Neural progenitor cell (in vitro differentiated cells): ENCODE data around the gene TWIST2. TPM values are rescaled to one million over a fixed set of nuclear protein-coding genes. Genes with fewer than 3 reads are reported as not detected.

Experiments used
- DNase-seq: peaks from one replicate; pipeline ENCODE4 v3.0.0-alpha.2; 2016; ENCODE audit warnings: low spot score
- H2AFZ ChIP-seq: fragments of 200-600 bp; sonication (generic); replicated peaks from 2 replicates; pipeline ENCODE4 v1.6.1; 2016; ENCODE audit warnings: antibody characterized with exemption
- H3F3A ChIP-seq: fragments of 200-600 bp; sonication (generic); 2 replicates; pipeline ENCODE4 v1.6.1; 2016; ENCODE audit warnings: antibody characterized with exemption, low read depth
- H3K27ac ChIP-seq: fragments of 200-600 bp; sonication (generic); 2 replicates; pipeline ENCODE4 v1.5.1; 2016; ENCODE audit warnings: mild to moderate bottlenecking
- H3K27me3 ChIP-seq: fragments of 200-600 bp; sonication (generic); 2 replicates; pipeline ENCODE4 v1.6.1; 2016; ENCODE audit warnings: mild to moderate bottlenecking, moderate library complexity
- H3K36me3 ChIP-seq: fragments of 200-600 bp; sonication (generic); 2 replicates; pipeline ENCODE4 v1.5.1; 2016
- H3K4me1 ChIP-seq: fragments of 200-600 bp; sonication (generic); 2 replicates; pipeline ENCODE4 v1.6.1; 2016; ENCODE audit warnings: mixed run types
- H3K4me2 ChIP-seq: fragments of 200-600 bp; sonication (generic); 2 replicates; pipeline ENCODE4 v1.6.1; 2016
- H3K4me3 ChIP-seq: fragments of 200-600 bp; sonication (generic); 2 replicates; pipeline ENCODE4 v1.5.1; 2016
- H3K79me2 ChIP-seq: fragments of 200-600 bp; sonication (generic); 2 replicates; pipeline ENCODE4 v1.6.1; 2016; ENCODE audit warnings: low read depth
- H3K9ac ChIP-seq: fragments of 200-600 bp; sonication (generic); 2 replicates; pipeline ENCODE4 v1.6.1; 2016
- H3K9me3 ChIP-seq: fragments of 200-600 bp; sonication (generic); 2 replicates; pipeline ENCODE4 v1.5.1; 2016; ENCODE audit warnings: low read depth
- H4K20me1 ChIP-seq: fragments of 200-600 bp; sonication (generic); 2 replicates; pipeline ENCODE4 v1.6.1; 2016; ENCODE audit warnings: low read depth
- H3K27ac Mint-ChIP-seq: 3 replicates; pipeline ENCODE4 v1.8.0; 2021; ENCODE audit warnings: mixed read lengths
- H3K27me3 Mint-ChIP-seq: 2 replicates; pipeline ENCODE4 v1.8.0; 2022; ENCODE audit warnings: low read depth, mild to moderate bottlenecking, inconsistent platforms, moderate library complexity, mixed read lengths; ENCODE audit not compliant: insufficient read depth
- H3K36me3 Mint-ChIP-seq: 3 replicates; pipeline ENCODE4 v1.8.0; 2021; ENCODE audit warnings: mixed read lengths
- H3K4me1 Mint-ChIP-seq: 3 replicates; pipeline ENCODE4 v1.8.0; 2021; ENCODE audit warnings: mixed read lengths
- H3K4me3 Mint-ChIP-seq: 3 replicates; pipeline ENCODE4 v1.8.0; 2021; ENCODE audit warnings: mild to moderate bottlenecking, moderate library complexity, mixed read lengths
- H3K9me3 Mint-ChIP-seq: 3 replicates; pipeline ENCODE4 v1.8.0; 2020; ENCODE audit warnings: mixed read lengths
- EZH2 ChIP-seq: fragments of 200-600 bp; sonication (generic); IDR thresholded peaks from 2 replicates; pipeline ENCODE4 v1.6.1; 2017; ENCODE audit warnings: antibody characterized with exemption, mild to moderate bottlenecking, moderate library complexity
- EZH2phosphoT487 ChIP-seq: fragments of 200-600 bp; sonication (generic); IDR thresholded peaks from 2 replicates; pipeline ENCODE4 v1.6.1; 2017; ENCODE audit warnings: antibody characterized with exemption
- total RNA-seq: library from RNA; depleted of rRNA; stranded (reverse); fragments of >200 nt; gene quantifications from 2 replicates; pipeline ENCODE4 v1.2.3, GENCODE V29; 2015; ENCODE audit warnings: low replicate concordance
- TF ChIP-seq, protein P1 (sequence below): fragments of 200-600 bp; sonication (generic); IDR thresholded peaks from 2 replicates; pipeline ENCODE4 v1.5.1; 2017; ENCODE audit warnings: antibody characterized with exemption, mild to moderate bottlenecking

TWIST2 gene
- total RNA-seq, 1 donor from 2014 or later, result 0.51 TPM

DNA sequence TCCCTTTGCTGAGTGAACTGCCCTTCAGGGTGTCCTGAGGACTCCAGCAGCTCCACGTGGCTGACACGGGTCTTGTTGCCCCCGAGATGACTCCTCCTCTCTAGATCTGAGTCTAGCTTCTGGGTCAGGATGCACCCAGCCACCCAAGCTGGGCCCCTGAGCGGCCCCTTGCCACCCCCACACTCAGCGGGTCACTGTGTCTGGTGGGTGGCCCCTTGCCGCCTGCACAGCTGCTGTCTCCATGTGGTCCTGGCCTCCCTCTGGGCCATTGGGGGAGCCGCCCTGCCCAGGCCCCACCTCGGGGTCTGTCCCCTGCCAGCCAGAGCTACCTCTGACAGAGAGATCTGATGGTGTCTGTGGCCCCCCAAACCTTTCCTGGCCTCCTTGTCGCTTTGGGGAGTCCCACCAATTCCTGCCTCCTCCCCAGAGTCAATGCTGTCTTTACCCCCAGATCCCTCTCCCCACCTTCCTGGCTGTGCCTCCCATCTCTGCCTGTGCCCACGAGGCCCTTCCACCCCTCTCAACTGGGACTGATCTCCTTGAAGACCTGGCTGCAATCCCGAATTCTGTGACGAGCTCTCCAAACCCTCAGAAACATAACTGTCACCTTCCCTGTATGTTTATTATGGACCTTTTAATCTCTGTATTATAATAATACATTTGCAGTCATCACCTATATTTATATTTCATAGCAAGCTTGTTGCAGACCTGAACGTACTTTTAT lies 46.5 kb downstream of the TWIST2 start:
- H3K79me2 ChIP-seq, result no peaks in the 10 kb centered on the region
- no peaks in the 10 kb centered on the region for H4K20me1 ChIP-seq
- no peak overlapping the region for H3K27ac ChIP-seq
- Mint-ChIP-seq H3K36me3 (no peaks in the 10 kb centered on the region), H3K27me3 (peaks cover 4% of the 10 kb centered on the region), H3K9me3 (peaks cover 3% of the 10 kb centered on the region), H3K27ac (peak overlapping the region; percentile 84), H3K4me3 (no peak overlapping the region), H3K4me1 (peaks cover 42% of the 10 kb centered on the region)
- no peaks in the 10 kb centered on the region for H3F3A ChIP-seq
- peaks cover 17% of the 10 kb centered on the region for H3K4me1 ChIP-seq
- no peaks in the 10 kb centered on the region for H3K36me3 ChIP-seq
- no peaks in the 10 kb centered on the region for H3K27me3 ChIP-seq
- H3K4me3 ChIP-seq, result no peak overlapping the region
- no peak overlapping the region for H2AFZ ChIP-seq
- TF ChIP-seq, protein P1, sequence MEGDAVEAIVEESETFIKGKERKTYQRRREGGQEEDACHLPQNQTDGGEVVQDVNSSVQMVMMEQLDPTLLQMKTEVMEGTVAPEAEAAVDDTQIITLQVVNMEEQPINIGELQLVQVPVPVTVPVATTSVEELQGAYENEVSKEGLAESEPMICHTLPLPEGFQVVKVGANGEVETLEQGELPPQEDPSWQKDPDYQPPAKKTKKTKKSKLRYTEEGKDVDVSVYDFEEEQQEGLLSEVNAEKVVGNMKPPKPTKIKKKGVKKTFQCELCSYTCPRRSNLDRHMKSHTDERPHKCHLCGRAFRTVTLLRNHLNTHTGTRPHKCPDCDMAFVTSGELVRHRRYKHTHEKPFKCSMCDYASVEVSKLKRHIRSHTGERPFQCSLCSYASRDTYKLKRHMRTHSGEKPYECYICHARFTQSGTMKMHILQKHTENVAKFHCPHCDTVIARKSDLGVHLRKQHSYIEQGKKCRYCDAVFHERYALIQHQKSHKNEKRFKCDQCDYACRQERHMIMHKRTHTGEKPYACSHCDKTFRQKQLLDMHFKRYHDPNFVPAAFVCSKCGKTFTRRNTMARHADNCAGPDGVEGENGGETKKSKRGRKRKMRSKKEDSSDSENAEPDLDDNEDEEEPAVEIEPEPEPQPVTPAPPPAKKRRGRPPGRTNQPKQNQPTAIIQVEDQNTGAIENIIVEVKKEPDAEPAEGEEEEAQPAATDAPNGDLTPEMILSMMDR, result no peak
- no peak overlapping the region for H3K9ac ChIP-seq
- DNase-seq, result no peak
- H3K9me3 ChIP-seq, result no peaks in the 10 kb centered on the region
- no peak overlapping the region for H3K4me2 ChIP-seq

DNA sequence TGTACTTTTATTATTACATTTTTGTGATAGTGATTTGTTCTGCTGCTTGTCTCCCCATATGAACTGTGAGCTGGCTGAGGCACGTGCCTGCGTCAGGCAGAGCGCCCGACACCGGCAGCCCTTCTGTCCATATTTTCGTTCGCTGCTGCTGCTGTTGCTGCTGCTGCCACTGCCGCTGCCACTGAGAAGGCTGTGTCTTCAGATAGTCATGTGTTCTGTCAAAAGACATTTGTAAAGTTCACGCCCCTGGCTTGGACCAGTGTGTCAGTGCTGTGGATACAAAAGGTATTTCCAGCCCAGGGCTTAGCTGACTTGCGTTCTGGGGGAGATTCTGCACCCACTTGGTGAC lies 47.0 kb downstream of the TWIST2 start:
- Histone ChIP-seq H3K4me2 (no peak overlapping the region), H2AFZ (no peak overlapping the region), H3K27me3 (no peaks in the 10 kb centered on the region), H4K20me1 (no peaks in the 10 kb centered on the region), H3F3A (no peaks in the 10 kb centered on the region), H3K4me3 (no peak overlapping the region), H3K9me3 (no peaks in the 10 kb centered on the region), H3K27ac (no peak overlapping the region), H3K9ac (no peak overlapping the region), H3K4me1 (peaks cover 17% of the 10 kb centered on the region), H3K36me3 (no peaks in the 10 kb centered on the region), H3K79me2 (no peaks in the 10 kb centered on the region)
- TF ChIP-seq EZH2phosphoT487 (no peak), EZH2 (no peak)
- TF ChIP-seq, protein P1, result no peak
- H3K27ac Mint-ChIP-seq, result no peak overlapping the region
- peaks cover 3% of the 10 kb centered on the region for H3K9me3 Mint-ChIP-seq
- no peak for DNase-seq
- H3K4me1 Mint-ChIP-seq, result peaks cover 43% of the 10 kb centered on the region
- H3K36me3 Mint-ChIP-seq, result no peaks in the 10 kb centered on the region
- peaks cover 7% of the 10 kb centered on the region for H3K27me3 Mint-ChIP-seq
- no peak overlapping the region for H3K4me3 Mint-ChIP-seq

DNA sequence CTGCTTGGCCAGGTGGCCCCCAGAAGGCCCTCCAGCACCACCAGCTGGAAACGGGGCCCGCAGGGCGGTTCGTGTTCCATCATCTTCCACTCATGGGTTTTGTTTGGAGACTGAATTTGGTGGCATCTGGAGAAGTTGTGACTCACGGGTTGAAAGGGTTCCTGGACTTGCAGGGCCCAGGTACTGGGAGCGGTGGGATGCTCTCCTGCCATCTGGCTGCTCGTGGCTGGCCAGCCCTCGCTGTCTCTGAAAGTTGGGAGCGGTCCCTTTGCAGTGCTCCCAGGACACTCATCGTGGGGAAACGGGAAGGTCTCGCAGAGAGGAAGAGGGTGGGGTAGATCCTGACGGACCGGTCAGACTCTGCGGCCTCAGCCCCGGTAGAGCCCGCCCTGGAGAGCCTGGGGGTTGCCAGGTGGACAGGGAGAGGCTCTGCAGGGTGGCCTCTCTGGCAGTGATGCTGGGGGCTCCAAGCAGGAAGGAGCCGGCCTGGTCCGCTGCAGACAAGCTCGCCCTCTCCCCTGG lies 47.5 kb downstream of the TWIST2 start:
- H3K4me3 ChIP-seq, result no peak overlapping the region
- H3K9me3 ChIP-seq, result no peaks in the 10 kb centered on the region
- no peaks in the 10 kb centered on the region for H3F3A ChIP-seq
- no peak overlapping the region for H3K27ac ChIP-seq
- peaks cover 3% of the 10 kb centered on the region for H3K9me3 Mint-ChIP-seq
- peaks cover 9% of the 10 kb centered on the region for H3K27me3 Mint-ChIP-seq
- no peaks in the 10 kb centered on the region for H3K36me3 Mint-ChIP-seq
- H4K20me1 ChIP-seq, result no peaks in the 10 kb centered on the region
- peaks cover 22% of the 10 kb centered on the region for H3K4me1 ChIP-seq
- DNase-seq, result no peak
- no peak overlapping the region for H3K9ac ChIP-seq
- no peak overlapping the region for H2AFZ ChIP-seq
- no peaks in the 10 kb centered on the region for H3K79me2 ChIP-seq
- TF ChIP-seq EZH2phosphoT487, result no peak
- TF ChIP-seq, protein P1, result no peak
- TF ChIP-seq EZH2, result no peak
- H3K27me3 ChIP-seq, result no peaks in the 10 kb centered on the region
- H3K36me3 ChIP-seq, result no peaks in the 10 kb centered on the region
- H3K4me1 Mint-ChIP-seq, result peaks cover 46% of the 10 kb centered on the region
- H3K4me2 ChIP-seq, result peak overlapping the region; percentile 21
- peak overlapping the region; percentile 69 for H3K27ac Mint-ChIP-seq
- no peak overlapping the region for H3K4me3 Mint-ChIP-seq
